Gastrocnemius medialis (tissue), 4 donors: ENCODE results near the gene CCL25.
"Not testable (repeated sequence)": the region's sequence is repeated elsewhere in the genome, so short reads cannot be mapped to it uniquely, and the experiment has no call there.

Experiments used
- CTCF ChIP-seq, 5 experiments: fragments of 450-650 bp in 3 of 5; fragments of 200-600 bp in 2 of 5; sonication (generic) in 2 of 5; IDR thresholded peaks in 4 of 5; conservative IDR thresholded peaks in 1 of 5; 1 replicate in 4 of 5; 2 replicates in 1 of 5; pipeline ENCODE4 v1.5.1; 2016 to 2019; ENCODE audit warnings: antibody characterized with exemption in 5 of 5, mild to moderate bottlenecking in 3 of 5, moderate library complexity in 3 of 5
- POLR2A ChIP-seq, 2 donors: fragments of 450-650 bp; IDR thresholded peaks; one replicate each; pipeline ENCODE4 v1.6.1; 2017; ENCODE audit warnings: antibody characterized with exemption in 2 of 2, mild to moderate bottlenecking in 2 of 2, moderate library complexity in 2 of 2

- not testable (repeated sequence) for TF ChIP-seq CTCF (IDR thresholded peaks at IDR 0.05 in 4 of 5, conservative IDR thresholded peaks at IDR 0.05 in 1 of 5); POLR2A (IDR thresholded peaks at IDR 0.05)
Observed at GRCh38 chr19:8024256-8024655, 28.3 kb upstream of the CCL25 start.
